ENCODE measurements around the gene COL6A3.

COL6A3 gene

GRCh38 chr2:237314198-237314597 is 99.8 kb downstream of the COL6A3 start:
- no peak for TF ChIP-seq CTCF (conservative IDR thresholded peaks at IDR 0.05; ENCODE audit: control insufficient read depth, insufficient read depth, low read depth, low read length)
- H3K4me3 ChIP-seq (ENCODE audit: control insufficient read depth, low read depth, low read length): no peak overlapping the region
- DNase-seq (ENCODE audit: low read depth): no peak

- DNase-seq (ENCODE audit: low read depth): peak; percentile 67
- no peak for TF ChIP-seq CTCF (conservative IDR thresholded peaks at IDR 0.05; ENCODE audit: control insufficient read depth, insufficient read depth, low read depth, low read length)
- no peak overlapping the region for H3K4me3 ChIP-seq (ENCODE audit: control insufficient read depth, low read depth, low read length)
Measured at GRCh38 chr2:237312021-237312755, 101.8 kb downstream of the COL6A3 start.

GRCh38 chr2:237310515-237311114 is 103.3 kb downstream of the COL6A3 start:
- peak; percentile 60 for DNase-seq (ENCODE audit: low read depth)
- H3K4me3 ChIP-seq (ENCODE audit: control insufficient read depth, low read depth, low read length): no peak overlapping the region
- no peak for TF ChIP-seq CTCF (conservative IDR thresholded peaks at IDR 0.05; ENCODE audit: control insufficient read depth, insufficient read depth, low read depth, low read length)

GRCh38 chr2:237309416-237309815 is 104.5 kb downstream of the COL6A3 start:
- no peak for TF ChIP-seq CTCF (conservative IDR thresholded peaks at IDR 0.05; ENCODE audit: control insufficient read depth, insufficient read depth, low read depth, low read length)

GRCh38 chr2:237309011-237309410 is 105.0 kb downstream of the COL6A3 start:
- no peak for TF ChIP-seq CTCF (conservative IDR thresholded peaks at IDR 0.05; ENCODE audit: control insufficient read depth, insufficient read depth, low read depth, low read length)
- no peak overlapping the region for H3K4me3 ChIP-seq (ENCODE audit: control insufficient read depth, low read depth, low read length)
- DNase-seq (ENCODE audit: low read depth): no peak

More at GRCh38 chr2:237309416-237309815, 104.5 kb downstream of the COL6A3 start:
- no peak overlapping the region for H3K4me3 ChIP-seq (ENCODE audit: control insufficient read depth, low read depth, low read length)
- DNase-seq (ENCODE audit: low read depth): no peak

- no peak for DNase-seq (ENCODE audit: low read depth)
- no peak for TF ChIP-seq CTCF (conservative IDR thresholded peaks at IDR 0.05; ENCODE audit: control insufficient read depth, insufficient read depth, low read depth, low read length)
- H3K4me3 ChIP-seq (ENCODE audit: control insufficient read depth, low read depth, low read length): no peak overlapping the region
Measured at GRCh38 chr2:237307474-237307873, 106.5 kb downstream of the COL6A3 start.
